Breast epithelium (tissue), 4 donors: Measurements from ENCODE around the gene TNFRSF8. TPM values are rescaled to one million over a fixed set of nuclear protein-coding genes. Genes with fewer than 3 reads are reported as not detected.

Experiments
- DNase-seq, 2 donors: peaks; one replicate each; pipeline ENCODE4 v3.0.0-alpha.2; 2019; ENCODE audit warnings: low spot score in 2 of 2
- H3K27ac ChIP-seq, 2 donors: fragments of 200-600 bp; sonication (generic) in 1 of 2; one replicate each; pipeline ENCODE4 v1.5.1; 2016 to 2019; ENCODE audit warnings: mild to moderate bottlenecking in 1 of 2
- H3K27me3 ChIP-seq, 2 donors: fragments of 200-600 bp; sonication (generic) in 1 of 2; one replicate each; pipeline versions ENCODE4 v1.5.1 to v1.6.0; 2017 to 2019; ENCODE audit warnings: control low read depth in 1 of 2, mild to moderate bottlenecking in 1 of 2
- H3K36me3 ChIP-seq: fragments of 200-600 bp; one replicate; pipeline ENCODE4 v1.5.1; 2019
- H3K4me1 ChIP-seq, 2 donors: fragments of 200-600 bp; sonication (generic); one replicate each; pipeline ENCODE4 v1.5.1; 2016 to 2019; ENCODE audit warnings: control low read depth in 1 of 2
- H3K4me3 ChIP-seq, 3 donors: fragments of 200-600 bp; sonication (generic); 1 replicate in 2 of 3; 2 replicates in 1 of 3; pipeline ENCODE4 v1.5.1; 2016 to 2019; ENCODE audit warnings: mild to moderate bottlenecking in 3 of 3, moderate library complexity in 2 of 3
- H3K9me3 ChIP-seq, 2 donors: fragments of 200-600 bp; sonication (generic) in 1 of 2; one replicate each; pipeline ENCODE4 v1.5.1; 2016 to 2019; ENCODE audit warnings: control low read depth in 1 of 2
- CTCF ChIP-seq, 3 donors: fragments of 450-650 bp; IDR thresholded peaks; one replicate each; pipeline ENCODE4 v1.5.1; 2016 to 2017; ENCODE audit warnings: antibody characterized with exemption in 3 of 3, mild to moderate bottlenecking in 3 of 3, moderate library complexity in 3 of 3
- POLR2A ChIP-seq: fragments of 450-650 bp; IDR thresholded peaks from one replicate; pipeline ENCODE4 v1.6.1; 2016; ENCODE audit warnings: antibody characterized with exemption, mild to moderate bottlenecking, moderate library complexity
- POLR2AphosphoS5 ChIP-seq, 3 donors: sonication (generic); formaldehyde crosslinking; IDR thresholded peaks; one replicate each; pipeline ENCODE4 v1.6.1; 2017; ENCODE audit warnings: antibody characterized with exemption in 3 of 3
- intact Hi-C: fragments of 100-400 bp; cut with DNase I; formaldehyde crosslinking; loops from one replicate; pipeline ENCODE4 v1.15.1; 2023; ENCODE audit warnings: low total_unique reads
- total RNA-seq, 3 donors: library from RNA; depleted of rRNA; stranded (reverse); fragments of >200 nt; gene quantifications; one replicate each; pipeline ENCODE4 v1.1.0, GENCODE V29; 2016

TNFRSF8 gene
- total RNA-seq = 1 to 10 TPM in 2 of 3 donors, under 1 TPM in 1; 0.88 to 2.3 (median 1.6) TPM

- Histone ChIP-seq H3K27ac (no peak within 1 kb of the TSS), H3K4me3 (peak within 1 kb of the TSS in 2 of 3 donors; percentile 20 to 56), H3K27me3 (peaks cover 3 to 36% of the 10 kb centered on the region in 2 donors), H3K36me3 (no peaks in the 10 kb centered on the region), H3K9me3 (no peaks in the 10 kb centered on the region), H3K4me1 (peaks cover 0 to 7% of the 10 kb centered on the region in 2 donors)
- intact Hi-C loops = no loop called here
- no peak for DNase-seq
- no peak for TF ChIP-seq CTCF (IDR thresholded peaks at IDR 0.05)
- TF ChIP-seq POLR2AphosphoS5 (IDR thresholded peaks at IDR 0.05) = no peak
- TF ChIP-seq POLR2A = no peak
Measured at GRCh38 chr1:12063141-12064072, at the start of gene TNFRSF8. TSS of gene TNFRSF8 (plus strand) at chr1:12063303. CDS start at chr1:12063599, 296 bp downstream.

DNA sequence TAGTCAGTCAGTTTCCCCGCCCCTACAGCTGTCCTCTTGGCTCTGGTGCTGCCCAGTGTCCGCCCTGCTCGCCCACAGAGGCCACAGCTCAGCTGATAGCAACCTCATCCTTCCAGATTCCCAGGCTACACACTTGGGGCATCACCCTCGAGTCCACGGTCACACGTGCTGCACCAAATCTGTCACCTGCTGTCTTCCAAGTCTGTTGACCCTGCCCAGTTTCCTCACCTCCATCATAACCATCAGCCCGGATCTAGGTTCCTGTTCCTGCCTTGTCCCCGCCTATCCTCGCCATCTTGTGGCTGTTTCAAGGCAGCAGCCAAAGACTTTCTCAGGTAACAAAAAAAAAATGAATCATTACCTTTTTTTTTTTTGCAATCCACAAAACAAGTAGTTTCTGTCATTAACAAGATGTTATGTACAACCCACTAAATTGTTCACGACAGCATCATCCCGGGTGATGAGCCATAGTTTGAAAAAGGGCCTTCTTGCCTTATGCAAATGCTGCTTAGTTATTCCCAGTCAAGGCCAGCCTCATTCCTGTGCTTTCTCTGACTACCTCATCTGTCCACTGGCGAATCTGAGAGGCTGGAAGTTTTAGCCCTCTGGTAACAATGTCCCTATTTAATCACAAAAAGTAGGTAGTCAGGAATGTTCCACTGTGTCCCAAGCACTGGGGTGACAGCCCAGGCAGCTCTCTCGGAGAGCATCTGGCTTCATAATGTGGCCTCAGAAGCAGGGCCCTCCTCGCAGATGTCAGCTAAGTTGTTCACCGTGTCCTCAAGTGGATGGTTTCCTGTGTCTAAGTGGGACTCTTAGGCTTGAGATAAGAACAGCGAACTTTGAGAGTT, 48.7 kb upstream of the TNFRSF8 start:
- intact Hi-C loops = loop anchor here (2.0 kb wide), 1 partner anchor 52 kb away; no protein-coding TSS in a partner anchor

DNA sequence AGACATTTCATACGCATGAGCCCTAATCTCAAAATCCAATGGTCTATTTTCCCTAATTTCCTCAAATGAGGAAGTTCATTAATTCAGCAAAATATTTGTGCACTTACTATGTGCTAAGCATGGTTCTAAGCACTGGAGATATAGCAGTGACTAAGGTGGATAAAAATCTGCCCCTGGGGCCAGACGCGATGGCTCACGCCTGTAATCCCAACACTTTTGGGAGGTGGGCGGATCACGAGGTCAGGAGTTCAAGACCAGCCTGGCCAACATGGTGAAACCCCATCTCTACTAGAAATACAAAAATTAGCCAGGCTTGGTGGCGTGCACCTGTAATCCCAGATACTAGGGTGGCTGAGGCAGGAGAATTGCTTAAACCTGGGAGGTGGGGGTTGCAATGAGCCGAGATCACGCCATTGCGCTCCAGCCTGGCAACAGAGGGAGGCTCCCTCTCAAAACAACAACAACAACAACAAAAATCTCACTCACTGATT, 48.1 kb upstream of the TNFRSF8 start:
- intact Hi-C loops = loop anchor here (2.0 kb wide), 1 partner anchor 52 kb away; no protein-coding TSS in a partner anchor
- no peaks in the 10 kb centered on the region for H3K9me3 ChIP-seq
- no peak for DNase-seq
- H3K4me3 ChIP-seq = no peak overlapping the region
- no peak for TF ChIP-seq CTCF (IDR thresholded peaks at IDR 0.05)
- TF ChIP-seq POLR2A = no peak
- TF ChIP-seq POLR2AphosphoS5 (IDR thresholded peaks at IDR 0.05) = no peak
- no peak overlapping the region for H3K27ac ChIP-seq
- no peaks in the 10 kb centered on the region for H3K27me3 ChIP-seq
- no peaks in the 10 kb centered on the region for H3K4me1 ChIP-seq
- no peaks in the 10 kb centered on the region for H3K36me3 ChIP-seq

More for the DNA sequence above, 48.7 kb upstream of the TNFRSF8 start:
- Histone ChIP-seq H3K27ac (peak overlapping the region in 1 of 2 donors; percentile 12), H3K27me3 (no peaks in the 10 kb centered on the region), H3K36me3 (no peaks in the 10 kb centered on the region), H3K9me3 (no peaks in the 10 kb centered on the region), H3K4me3 (no peak overlapping the region), H3K4me1 (no peaks in the 10 kb centered on the region)
- TF ChIP-seq POLR2A (no peak), CTCF (IDR thresholded peaks at IDR 0.05) (no peak), POLR2AphosphoS5 (IDR thresholded peaks at IDR 0.05) (no peak)
- no peak for DNase-seq

DNA sequence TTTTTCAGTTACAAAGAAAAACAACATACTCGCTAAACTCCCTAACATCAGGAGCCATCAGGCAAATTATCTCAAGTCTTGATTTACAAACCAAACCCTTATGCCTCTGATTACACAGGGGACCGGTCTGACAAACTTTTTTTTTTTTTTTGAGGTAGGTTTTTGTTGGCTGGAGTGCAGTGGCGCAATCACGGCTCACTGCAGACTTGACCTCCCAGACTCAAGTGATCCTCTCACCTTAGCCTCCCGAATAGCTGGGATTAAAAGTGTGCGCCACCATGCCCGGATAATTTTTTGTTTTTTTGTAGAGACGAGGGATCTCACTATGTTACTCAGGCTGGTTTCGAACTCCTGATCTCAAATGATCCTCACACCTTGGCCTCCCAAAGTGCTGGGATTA, 47.6 kb upstream of the TNFRSF8 start:
- H3K36me3 ChIP-seq = no peaks in the 10 kb centered on the region
- no peak for DNase-seq
- no peaks in the 10 kb centered on the region for H3K27me3 ChIP-seq
- no peak overlapping the region for H3K27ac ChIP-seq
- H3K9me3 ChIP-seq = no peaks in the 10 kb centered on the region
- no peak for TF ChIP-seq POLR2AphosphoS5 (IDR thresholded peaks at IDR 0.05)
- no peak for TF ChIP-seq POLR2A
- no peaks in the 10 kb centered on the region for H3K4me1 ChIP-seq
- intact Hi-C loops = loop anchor here (2.0 kb wide), 1 partner anchor 51 kb away; no protein-coding TSS in a partner anchor
- H3K4me3 ChIP-seq = no peak overlapping the region

GRCh38 chr1:12016182-12016581, 46.9 kb upstream of the TNFRSF8 start:
- TF ChIP-seq POLR2AphosphoS5 (IDR thresholded peaks at IDR 0.05) (no peak), CTCF (IDR thresholded peaks at IDR 0.05) (no peak)

More at GRCh38 chr1:12016182-12016581, 46.9 kb upstream of the TNFRSF8 start:
- DNase-seq = no peak
- no peak overlapping the region for H3K4me3 ChIP-seq
- H3K27ac ChIP-seq = no peak overlapping the region
- H3K36me3 ChIP-seq = no peaks in the 10 kb centered on the region
- H3K27me3 ChIP-seq = no peaks in the 10 kb centered on the region
- no peaks in the 10 kb centered on the region for H3K9me3 ChIP-seq
- no peaks in the 10 kb centered on the region for H3K4me1 ChIP-seq
- intact Hi-C loops = no loop called here
